ENCODE data around the gene TAS2R1.

- TF ChIP-seq, protein P1, sequence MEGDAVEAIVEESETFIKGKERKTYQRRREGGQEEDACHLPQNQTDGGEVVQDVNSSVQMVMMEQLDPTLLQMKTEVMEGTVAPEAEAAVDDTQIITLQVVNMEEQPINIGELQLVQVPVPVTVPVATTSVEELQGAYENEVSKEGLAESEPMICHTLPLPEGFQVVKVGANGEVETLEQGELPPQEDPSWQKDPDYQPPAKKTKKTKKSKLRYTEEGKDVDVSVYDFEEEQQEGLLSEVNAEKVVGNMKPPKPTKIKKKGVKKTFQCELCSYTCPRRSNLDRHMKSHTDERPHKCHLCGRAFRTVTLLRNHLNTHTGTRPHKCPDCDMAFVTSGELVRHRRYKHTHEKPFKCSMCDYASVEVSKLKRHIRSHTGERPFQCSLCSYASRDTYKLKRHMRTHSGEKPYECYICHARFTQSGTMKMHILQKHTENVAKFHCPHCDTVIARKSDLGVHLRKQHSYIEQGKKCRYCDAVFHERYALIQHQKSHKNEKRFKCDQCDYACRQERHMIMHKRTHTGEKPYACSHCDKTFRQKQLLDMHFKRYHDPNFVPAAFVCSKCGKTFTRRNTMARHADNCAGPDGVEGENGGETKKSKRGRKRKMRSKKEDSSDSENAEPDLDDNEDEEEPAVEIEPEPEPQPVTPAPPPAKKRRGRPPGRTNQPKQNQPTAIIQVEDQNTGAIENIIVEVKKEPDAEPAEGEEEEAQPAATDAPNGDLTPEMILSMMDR (IDR thresholded peaks at IDR 0.05 in 8 of 11, conservative IDR thresholded peaks at IDR 0.05 in 3 of 11): no peak
- no peak for TF ChIP-seq POLR2A (IDR thresholded peaks at IDR 0.05)
Measured at GRCh38 chr5:9599391-9599790, 30.8 kb downstream of the TAS2R1 start.
